Measurements from ENCODE around the gene RBMS3.

RBMS3 gene

DNA sequence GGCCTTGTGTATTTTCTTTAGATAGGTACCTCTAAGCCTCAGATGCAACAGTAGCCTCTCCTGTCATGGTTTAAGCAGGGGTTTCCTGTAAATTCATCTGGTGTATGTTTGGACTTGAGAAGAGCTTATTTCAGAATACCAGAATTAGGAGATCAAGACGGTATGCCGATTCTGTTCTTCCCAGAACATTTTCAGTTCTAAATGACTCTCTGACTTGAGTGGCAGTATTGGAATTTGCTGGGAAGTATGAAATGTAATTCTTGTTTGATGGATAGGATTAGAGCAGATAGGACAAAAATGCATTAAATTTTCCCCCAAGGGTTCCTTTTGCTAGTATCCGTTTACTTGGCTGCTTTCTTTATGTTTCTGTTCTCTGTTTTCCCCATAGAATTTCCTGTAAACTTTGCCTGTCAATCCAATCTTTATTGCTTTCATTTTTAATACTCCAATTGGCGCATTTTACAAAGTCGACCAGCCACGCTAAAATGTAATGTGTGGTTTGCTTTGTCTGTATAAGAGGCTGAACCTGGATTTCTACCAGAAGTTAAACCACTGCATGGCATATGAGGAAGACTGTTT is 612.2 kb downstream of the RBMS3 start:
- DNase-seq (ENCODE audit: low read depth) = no peak

DNA sequence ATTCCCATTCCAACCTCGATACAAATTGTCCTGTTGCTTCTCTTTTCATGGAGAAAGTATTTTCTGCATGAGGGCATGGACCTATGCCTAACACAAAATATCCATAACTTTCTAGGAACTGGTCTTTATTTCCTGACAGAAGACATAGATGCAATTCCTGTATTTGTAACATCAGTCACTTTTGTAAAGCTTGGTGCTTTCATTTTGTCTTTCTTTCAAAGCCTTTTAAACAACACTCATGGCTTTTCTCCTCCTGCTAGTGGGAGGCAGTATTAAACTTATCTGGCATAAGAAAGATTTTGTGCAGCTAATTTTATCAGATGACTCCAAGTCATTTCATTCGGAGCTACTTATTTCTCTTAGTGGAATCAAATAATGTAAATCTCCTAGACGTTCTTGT is 616.0 kb downstream of the RBMS3 start:
- no peak for DNase-seq (ENCODE audit: low read depth)

DNA sequence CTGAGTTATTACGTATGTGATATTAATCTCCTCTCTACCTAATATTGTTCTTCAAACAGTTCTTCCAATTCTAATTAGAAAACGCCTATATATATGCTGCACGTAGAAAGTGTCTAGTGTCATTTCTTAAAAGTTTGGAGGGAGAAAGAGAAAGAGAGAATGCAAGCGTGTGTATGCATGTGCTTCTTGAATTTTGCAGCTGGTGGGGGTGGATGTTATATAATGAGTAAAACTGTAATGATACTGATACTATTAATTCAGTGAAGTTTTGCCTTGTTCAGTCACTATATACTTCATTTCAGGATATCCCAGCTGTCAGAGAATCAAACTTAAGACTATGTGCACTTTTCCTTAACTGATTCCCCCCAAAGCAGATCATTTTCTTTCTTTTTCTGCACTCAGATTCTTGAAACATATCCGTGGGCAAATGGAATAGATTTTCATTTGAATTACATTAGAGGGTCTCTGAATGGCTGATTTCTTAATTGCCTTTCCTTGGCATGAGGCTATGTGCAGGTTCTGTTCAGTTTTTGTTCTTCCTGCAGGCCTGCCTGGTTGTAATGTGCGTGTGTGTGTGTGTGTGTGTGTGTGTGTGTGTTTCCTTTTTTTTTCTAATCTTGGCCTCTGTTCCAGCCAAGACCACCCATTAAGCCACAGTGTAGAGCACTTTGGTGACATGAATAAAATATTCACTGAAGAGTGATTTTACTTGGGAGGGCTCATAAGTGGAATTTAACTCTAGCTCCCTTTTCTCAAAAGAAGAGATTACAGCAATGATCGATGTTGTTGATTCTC is 617.5 kb downstream of the RBMS3 start:
- no peak for DNase-seq (ENCODE audit: low read depth)

DNA sequence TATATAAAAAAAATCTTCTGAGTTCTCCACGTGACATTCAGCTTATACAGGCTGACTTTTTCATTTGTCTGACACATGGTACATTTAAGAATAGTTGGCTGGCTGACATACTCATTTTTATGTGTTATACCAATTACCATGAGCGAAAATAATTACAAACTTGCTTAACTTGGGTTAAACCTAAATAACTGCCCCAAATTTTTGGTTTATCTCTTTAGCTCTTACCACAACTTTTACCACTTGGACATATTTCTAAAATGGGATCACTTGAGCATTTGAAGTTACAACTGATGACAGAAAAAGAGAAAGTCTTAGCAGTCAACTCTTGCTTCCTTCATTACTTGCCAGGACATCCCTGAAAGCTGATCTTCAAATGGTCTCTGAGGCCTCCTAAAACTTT is 618.1 kb downstream of the RBMS3 start:
- no peak for DNase-seq (ENCODE audit: low read depth)

DNA sequence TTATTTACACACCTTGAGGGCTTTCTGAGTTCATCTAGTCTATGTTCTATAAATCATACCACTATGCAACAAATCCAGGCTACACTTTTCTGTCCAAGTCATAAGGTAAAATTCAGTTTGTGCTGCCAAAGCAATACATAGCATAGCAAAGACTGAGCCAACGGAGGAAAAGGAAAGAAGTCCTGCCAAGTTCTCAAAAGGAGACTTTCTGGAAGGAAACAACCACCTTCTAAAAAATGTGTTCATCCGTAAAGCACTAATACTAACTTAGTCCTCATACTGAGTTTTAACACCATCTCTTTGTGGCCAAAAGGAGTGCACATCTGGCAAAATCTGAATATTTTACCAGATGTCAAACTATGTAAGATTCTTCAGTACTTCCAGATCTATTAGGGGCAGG is 620.2 kb downstream of the RBMS3 start:
- no peak for DNase-seq (ENCODE audit: low read depth)

DNA sequence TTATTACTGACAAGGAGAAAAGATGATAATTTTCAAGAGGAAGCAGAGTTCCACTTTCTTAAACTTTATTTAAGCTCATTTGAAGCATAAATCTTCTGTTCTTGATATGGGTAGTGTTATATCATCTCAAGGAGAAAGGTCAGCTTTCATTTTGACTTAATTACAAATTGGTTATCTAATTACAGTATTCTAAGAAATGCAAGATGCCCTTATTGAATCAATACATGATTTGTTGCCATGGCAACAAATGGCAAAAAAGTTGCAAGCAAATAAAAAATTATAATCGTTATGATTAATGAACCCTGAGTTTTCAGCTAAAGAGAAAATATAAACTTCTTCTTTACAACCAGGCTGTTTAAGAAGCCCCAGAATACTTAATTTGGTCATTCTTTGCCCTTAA is 622.7 kb downstream of the RBMS3 start:
- no peak for DNase-seq (ENCODE audit: low read depth)

DNA sequence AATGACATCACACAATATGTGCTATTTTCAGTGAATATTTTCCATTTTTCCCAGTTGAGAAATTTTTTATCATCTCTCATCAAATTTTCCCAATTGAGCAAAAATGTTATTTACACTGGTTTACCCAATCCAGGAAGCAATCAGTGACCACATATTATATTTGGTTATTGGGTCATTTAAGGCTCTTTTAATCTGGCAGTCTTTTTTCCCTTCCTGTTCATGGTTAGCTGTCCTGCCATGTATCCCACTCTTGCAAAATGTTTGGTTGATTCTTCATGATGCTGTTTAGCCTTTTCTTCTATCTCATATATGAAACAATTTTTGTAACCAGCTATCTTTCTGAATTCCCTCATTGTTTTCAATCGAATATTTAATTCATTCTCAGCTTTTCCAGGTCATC is 626.0 kb downstream of the RBMS3 start:
- no peak for DNase-seq (ENCODE audit: low read depth)

DNA sequence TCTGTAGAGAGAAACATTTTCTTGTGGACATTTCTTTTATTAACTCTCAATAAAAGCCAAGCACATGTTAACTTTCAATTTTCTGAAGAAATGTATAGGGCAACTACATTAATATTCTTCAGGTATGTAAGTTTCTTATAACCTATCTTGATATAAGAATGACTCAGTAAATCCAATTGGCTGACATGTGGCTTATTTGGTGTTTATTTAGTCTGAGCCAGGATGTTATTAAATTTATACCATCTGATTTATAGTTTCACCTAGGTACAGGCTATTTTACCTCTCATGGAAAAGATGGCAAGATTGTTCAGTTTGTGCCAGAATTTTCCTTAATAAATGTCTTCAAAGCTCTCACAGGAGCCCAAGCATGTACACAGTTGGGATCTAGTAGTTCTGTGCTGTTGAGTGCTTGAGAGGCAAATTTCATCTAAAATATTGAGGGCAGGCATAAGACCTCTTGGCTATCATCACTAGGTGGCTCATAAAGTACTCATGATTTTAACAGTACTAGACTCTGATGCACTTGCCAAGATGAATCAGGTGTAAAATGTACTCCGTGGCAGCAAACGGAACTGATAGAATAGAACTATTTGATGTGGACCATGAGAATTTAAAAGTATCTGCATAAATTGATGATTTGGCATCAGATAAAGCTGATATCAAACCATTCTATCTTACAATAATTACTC is 631.9 kb downstream of the RBMS3 start:
- DNase-seq (ENCODE audit: low read depth) = no peak

DNA sequence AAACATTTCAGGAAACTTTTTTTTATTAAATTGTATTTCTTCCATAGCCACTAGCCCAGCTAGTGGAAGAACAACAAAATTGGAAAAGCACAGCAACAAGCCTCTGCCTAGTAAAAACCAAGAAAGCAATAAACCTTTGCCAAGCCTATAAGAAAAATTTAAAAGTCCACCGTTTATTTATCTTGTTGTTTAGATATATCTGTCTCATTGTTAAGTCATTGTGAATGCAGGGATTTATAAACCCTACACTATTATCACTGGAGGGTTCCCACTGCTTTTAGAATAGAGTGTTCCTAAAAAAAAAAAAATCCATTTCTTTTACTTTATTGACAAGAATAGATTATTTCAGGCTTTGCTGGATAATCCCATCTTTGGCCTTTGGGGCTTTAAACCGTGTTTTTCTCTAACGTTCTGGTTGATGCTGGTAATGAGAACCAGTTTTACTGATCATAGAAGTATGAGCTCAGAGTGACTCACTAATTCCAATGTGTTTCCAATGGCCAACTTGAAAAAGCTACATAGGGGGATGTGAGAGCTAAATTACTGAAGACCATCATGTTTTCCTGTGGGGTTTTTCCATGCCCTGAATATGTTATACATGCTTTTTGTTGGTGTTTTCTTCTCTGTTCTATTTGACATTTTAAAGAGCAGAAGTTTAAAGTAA is 634.1 kb downstream of the RBMS3 start:
- peak; percentile 70 for DNase-seq (ENCODE audit: low read depth)

DNA sequence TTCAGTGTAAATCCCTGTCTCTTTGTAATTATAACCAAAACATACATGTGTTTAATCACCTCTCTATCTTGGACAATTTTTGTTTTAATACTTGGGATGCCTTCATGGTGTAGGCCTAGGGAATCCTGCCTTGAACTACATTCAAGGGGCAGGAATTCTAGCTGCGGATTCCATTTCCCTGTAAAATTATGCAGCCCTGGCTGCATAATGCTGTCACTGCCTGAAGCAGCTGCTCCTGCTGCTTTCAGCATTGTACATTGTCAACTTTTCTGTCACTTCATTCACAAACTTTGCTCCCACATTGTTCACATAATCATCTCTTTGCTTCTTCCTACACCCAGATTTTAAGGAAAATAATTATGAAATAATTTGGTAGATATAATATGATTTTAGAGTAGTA is 638.7 kb downstream of the RBMS3 start:
- DNase-seq (ENCODE audit: low read depth) = no peak

DNA sequence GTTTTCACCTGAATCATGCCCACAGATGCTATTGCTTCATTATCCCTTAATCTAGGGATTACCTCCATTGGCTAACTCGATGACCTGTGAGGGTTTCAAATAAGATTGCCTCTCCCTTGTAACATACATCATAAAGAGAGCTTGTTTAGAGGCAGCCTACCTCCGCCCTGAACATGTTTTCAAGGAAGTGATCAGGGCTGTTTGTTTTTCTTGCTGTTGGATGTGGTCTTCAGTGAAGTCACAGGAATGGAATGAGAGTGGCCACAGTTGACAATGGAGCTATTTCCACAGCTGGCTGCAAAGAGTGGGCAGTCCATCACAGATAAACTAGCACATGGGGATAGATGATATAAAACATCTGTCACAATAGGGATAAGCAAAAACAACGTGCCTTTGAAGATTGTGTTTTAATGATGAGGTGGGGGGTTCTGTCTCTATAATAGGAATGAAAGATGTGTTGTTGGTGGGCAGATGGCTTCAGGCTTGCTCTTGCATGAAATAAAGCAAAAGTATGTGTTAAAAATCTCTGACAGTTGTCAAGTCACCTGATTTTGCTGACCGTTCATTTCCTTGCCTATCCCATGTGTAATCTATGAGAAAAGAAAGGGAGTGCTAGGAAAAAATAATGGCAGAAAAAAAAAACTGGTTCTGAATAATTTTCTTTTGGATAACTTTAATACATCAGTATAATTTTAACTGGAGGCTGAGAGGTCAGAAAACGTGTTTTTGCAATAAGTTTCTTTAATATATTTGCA is 642.3 kb downstream of the RBMS3 start:
- peak; percentile 62 for DNase-seq (ENCODE audit: low read depth)

DNA sequence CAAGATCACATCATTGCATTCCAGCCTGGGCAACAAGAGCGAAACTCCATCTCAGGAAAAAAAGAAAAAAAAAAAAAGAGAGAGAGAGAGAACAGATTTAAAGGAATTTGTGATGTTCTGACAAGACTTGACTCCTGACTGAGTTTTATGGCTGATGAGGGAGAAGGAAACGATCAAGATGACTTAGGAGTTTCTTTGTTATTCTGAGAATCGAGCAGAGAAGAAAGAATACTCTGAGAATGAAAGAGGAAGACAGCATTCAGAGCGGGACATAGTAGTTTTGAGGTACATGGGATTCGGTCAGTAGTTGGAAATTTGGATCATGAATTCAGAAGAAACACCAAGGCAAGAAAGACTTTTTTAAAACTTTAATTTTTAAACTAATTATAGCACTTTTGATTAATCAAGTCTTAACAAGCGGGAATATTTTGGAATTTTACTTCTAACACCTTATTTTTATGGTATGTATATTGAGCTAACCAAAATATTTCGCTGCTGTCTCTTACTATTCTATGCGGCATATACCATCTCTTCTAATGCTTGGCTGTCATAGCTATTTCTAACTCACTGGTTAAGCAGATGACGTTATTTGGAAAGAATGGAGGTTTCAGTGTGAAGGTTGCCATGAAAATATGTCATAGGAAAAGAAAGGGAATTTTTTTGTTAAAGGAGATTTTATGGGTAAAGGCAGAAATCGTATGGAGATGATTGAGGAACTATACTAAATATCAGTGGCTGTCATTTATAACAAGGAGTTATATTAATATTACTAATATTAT is 644.1 kb downstream of the RBMS3 start:
- no peak for DNase-seq (ENCODE audit: low read depth)

DNA sequence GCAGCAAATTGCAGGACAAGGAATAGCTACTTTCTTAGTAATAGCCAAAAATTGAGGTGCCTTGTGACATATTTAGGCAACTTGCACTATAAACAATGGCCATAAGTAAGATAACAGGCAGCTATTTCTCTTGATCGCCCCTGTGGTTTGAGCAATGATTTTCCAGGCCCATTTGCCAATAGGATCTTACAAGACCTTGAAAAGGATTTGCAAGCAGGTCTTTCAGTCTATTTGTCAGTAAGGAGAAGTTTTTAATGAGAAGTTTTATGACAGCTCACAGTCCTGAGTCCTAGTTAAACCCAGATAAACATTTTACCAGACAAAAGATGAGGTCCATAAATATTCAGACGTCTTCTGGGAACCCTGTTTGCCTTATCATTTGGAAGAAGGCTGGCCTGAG is 645.5 kb downstream of the RBMS3 start:
- no peak for DNase-seq (ENCODE audit: low read depth)

DNA sequence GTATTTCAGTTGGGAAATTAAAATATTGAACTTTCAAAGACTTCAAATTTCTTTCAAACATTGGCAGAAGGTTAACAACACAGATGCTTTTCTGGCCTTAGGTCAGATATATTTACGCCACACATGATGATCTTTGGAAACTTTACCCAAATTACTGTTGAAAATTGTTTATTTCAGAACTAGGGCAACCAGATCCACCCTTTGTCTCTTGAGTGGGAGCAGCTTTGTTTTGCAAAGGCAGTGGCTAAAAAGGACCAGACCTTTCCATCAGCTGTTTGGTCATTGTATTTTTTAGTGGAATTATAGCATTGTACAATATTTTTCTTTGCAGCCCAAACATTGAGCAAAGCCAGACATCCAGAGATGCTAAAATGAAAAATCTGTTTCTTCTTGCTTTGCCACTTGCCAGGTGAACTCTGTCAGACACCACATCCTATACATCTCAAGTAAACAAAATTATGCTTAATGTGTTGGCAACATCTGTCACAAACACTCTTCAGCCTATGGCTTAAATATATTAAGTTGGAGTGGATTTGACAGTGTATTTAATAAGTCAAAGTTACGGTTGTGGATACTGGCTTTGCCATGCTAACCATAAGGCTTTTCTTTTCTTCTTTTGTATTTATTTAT is 651.9 kb downstream of the RBMS3 start:
- no peak for DNase-seq (ENCODE audit: low read depth)

DNA sequence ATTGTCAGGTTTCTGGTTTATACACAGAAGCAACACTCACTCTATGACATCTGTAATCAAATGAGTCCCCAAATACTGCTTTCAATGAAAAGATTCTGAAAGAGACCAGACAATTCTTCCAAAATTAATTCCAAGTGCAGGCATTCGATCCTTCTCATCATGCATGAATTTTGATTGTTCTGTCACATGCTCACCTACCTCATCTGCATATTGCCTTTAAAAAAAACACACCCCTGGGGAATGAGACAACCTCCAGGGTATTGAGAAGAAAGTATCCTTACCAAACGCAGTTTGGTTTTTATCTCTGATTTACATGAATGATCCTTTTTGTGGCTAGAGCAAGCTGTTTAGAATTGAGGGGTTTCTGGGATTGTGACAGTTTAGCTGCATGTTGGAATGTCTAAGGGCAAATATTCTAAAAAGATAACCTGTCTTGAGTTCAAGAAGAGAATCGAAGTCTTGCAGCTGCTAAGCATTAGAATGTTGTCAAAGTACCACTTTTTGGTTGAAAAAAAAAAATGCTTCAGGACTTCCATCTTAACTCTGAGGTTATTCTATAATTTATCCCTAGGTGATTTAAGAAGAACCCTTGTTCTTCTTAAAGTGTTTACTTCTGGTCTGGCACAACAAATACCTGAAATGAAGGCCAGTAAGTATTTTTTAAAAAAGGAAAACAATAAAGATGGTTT is 653.1 kb downstream of the RBMS3 start:
- DNase-seq (ENCODE audit: low read depth) = no peak

DNA sequence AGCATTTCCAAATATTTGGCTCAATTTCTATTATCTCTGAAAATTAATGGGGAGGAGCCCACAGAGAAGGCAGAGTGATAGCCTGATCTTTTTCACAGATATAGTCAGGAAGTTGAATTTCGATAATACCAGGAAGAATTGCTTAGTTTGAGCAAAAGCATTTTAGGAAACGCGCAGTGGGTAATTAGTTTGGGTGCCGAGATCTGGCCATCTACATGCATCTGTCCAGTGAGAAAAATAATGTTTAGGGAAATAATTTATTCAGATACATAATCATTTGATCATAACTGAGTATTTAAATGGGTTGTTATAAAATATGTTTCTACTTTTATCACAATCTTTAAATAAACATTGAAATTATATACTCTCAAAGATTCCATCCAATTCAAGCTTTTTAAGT is 653.9 kb downstream of the RBMS3 start:
- no peak for DNase-seq (ENCODE audit: low read depth)

DNA sequence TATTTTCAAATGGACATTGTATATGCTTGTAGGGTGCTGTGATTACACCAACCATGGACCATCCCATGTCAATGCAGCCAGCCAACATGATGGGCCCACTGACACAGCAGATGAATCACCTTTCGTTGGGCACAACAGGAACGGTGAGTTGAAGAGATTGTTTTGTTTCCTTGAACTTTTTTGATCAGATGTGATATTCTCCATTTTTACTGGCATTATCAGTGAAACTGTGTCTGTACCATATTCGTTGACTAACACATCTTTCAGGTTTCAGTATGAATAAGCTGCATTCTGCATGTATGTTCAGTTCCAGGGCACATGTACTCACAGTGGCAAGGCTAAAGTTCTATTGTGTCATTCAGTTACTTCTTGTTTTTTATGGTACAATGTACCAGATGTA is 655.2 kb downstream of the RBMS3 start:
- no peak for DNase-seq (ENCODE audit: low read depth)

DNA sequence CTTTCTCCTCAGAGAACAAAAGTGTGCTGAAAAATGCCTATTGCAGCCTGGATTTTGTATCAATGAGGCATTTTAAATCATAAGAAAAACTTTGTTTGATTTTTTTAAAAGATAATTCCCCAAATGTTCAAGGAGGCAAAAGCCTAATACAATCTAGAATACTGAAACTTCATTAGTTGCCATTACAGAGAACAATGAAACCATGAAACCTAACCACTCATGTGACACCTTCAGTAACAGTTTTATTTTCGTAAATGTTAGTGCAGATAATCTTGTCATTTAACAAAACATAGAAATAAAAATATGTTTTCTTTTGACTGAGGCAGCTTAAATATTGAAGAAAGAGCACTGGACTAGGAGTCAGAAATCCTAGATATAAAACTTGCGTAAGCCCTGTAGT is 655.9 kb downstream of the RBMS3 start:
- DNase-seq (ENCODE audit: low read depth) = no peak

DNA sequence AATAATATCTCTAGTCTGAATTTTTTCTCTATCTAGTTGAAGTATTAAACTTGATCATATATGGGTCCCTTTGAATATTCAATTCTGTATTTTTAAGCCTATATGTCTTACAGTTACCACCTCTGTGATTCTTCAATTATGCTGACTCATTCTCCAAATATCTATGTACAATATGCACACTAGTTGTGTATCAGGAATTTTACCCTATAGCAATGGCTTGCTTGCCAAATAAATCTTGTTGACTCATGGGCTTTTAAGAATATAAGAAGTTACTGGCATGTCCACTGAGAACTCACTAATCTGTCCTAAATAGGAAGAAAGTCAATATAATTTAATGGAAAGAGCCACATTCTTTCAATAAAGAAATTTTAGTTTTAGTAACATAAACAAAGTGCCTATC is 656.3 kb downstream of the RBMS3 start:
- no peak for DNase-seq (ENCODE audit: low read depth)

DNA sequence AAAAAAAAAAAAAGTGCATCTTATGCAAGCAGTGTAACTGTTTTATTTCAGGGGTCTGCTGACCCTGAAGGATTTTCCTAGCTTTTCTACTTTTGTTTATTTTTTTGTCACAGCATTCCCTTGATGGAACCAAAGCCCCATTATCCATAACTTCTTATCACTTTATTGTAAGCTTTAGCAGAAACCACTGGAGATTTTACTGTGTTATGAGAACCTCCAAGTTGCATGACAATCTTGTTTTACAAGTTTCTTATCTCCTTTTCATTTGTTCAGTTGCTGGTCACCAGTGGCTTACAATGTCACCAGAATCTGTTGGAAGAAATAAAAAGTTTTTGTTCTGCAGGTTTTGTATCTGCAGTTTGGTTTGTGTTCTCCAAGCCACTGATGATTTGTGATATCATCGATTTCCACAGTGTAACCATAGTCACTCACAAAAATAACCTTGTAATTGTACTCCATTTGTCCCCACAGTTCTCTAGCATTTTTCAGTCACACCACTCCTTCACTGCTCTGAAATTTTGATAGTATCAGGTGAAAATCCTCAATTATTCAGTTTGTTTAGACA is 660.0 kb downstream of the RBMS3 start:
- no peak for DNase-seq (ENCODE audit: low read depth)

Data from fibroblast of the conjunctiva (primary cell).